Upper lobe of left lung (tissue), 4 donors: Measurements from ENCODE around the gene KMO.

Experiments used
- CTCF ChIP-seq, 6 experiments: fragments of 450-650 bp in 4 of 6; fragments of 200-600 bp in 2 of 6; sonication (generic) in 2 of 6; IDR thresholded peaks; one replicate each; pipeline ENCODE4 v1.5.1; 2016 to 2019; ENCODE audit warnings: antibody characterized with exemption in 6 of 6
- POLR2AphosphoS5 ChIP-seq, 2 donors: sonication (generic); formaldehyde crosslinking; IDR thresholded peaks; one replicate each; pipeline ENCODE4 v1.5.1; 2017; ENCODE audit warnings: antibody characterized with exemption in 2 of 2

- TF ChIP-seq POLR2AphosphoS5 (IDR thresholded peaks at IDR 0.05), result no peak
- no peak for TF ChIP-seq CTCF (IDR thresholded peaks at IDR 0.05)
Measured at GRCh38 chr1:241642593-241642944, 110.4 kb downstream of the KMO start.
